GM21576 (cell line): ENCODE measurements around the gene ULK4.

Experiments
- ATAC-seq: cut with Tn5 transposase; IDR thresholded peaks from one replicate; pipeline ENCODE4 v1.9.1; 2021; ENCODE audit warnings: mild to moderate bottlenecking, moderate library complexity; ENCODE audit not compliant: unreplicated experiment

Gene ULK4

GRCh38 chr3:41207355-41207754, 754.5 kb downstream of the ULK4 start:
- ATAC-seq = no peak

GRCh38 chr3:41205591-41205990, 756.3 kb downstream of the ULK4 start:
- ATAC-seq = no peak

- ATAC-seq = no peak
These were observed 757.5 kb downstream of the ULK4 start for GRCh38 chr3:41204369-41204768.

- no peak for ATAC-seq
These were observed 759.0 kb downstream of the ULK4 start for GRCh38 chr3:41202834-41203345.

- no peak for ATAC-seq
These were observed 759.6 kb downstream of the ULK4 start for GRCh38 chr3:41202075-41202833.

GRCh38 chr3:41200669-41201021, 761.3 kb downstream of the ULK4 start:
- ATAC-seq = no peak

- peak; percentile 6 for ATAC-seq
These were observed 761.8 kb downstream of the ULK4 start for GRCh38 chr3:41199866-41200668.

- ATAC-seq = peak; percentile 55
These were observed 762.7 kb downstream of the ULK4 start, which contains the start of gene CTNNB1 for GRCh38 chr3:41198950-41199865. CTNNB1 (plus strand) TSS chr3:41199505; CDS start chr3:41224069, 24,564 bp downstream.

- ATAC-seq = no peak
These were observed 763.4 kb downstream of the ULK4 start for GRCh38 chr3:41198526-41198925.

GRCh38 chr3:41198046-41198445, 763.9 kb downstream of the ULK4 start:
- no peak for ATAC-seq
